SK-N-SH (cell line): ENCODE results near the gene MYH11. TPM values are rescaled to one million over a fixed set of nuclear protein-coding genes. Genes with fewer than 3 reads are reported as not detected.
"Not testable (repeated sequence)": the region's sequence is repeated elsewhere in the genome, so short reads cannot be mapped to it uniquely, and the experiment has no call there.

ENCODE experiments used
- CTCF ChIA-PET: fragments of 300-600, 350-600 bp; formaldehyde crosslinking; extraction: SDS; loops from one replicate; lab custom pipeline; 2021; lab: Yijun Ruan, JAX
- POLR2A ChIA-PET: fragments of 350-600 bp; sonication (Branson Sonifier 250); formaldehyde crosslinking; extraction: SDS; loops from one replicate; lab custom pipeline; 2020; ENCODE audit warnings: antibody characterized with exemption, inconsistent platforms; lab: Yijun Ruan, JAX
- DNase-seq: peaks from one replicate; pipeline ENCODE4 v3.0.0; 2012
- H2AFZ ChIP-seq: fragments of 200-600 bp; sonication (generic); 2 replicates; pipeline ENCODE4 v1.8.1; 2016; ENCODE audit warnings: antibody characterized with exemption, mild to moderate bottlenecking, low read depth
- H3F3A ChIP-seq: fragments of 200-600 bp; sonication (generic); replicated peaks from 2 replicates; pipeline ENCODE3; 2016; ENCODE audit warnings: antibody characterized with exemption, mild to moderate bottlenecking; ENCODE audit not compliant: insufficient read depth
- H3K27ac ChIP-seq, 2 experiments: fragments of 200-500 bp in 1 of 2; fragments of 200-600 bp in 1 of 2; sonication (Bioruptor generic) in 1 of 2; sonication (generic), shearing (Covaris generic) in 1 of 2; 2 replicates each; pipeline versions ENCODE4 v1.5.1 to v1.6.1; 2014 to 2016; ENCODE audit warnings: low read depth in 2 of 2, inconsistent platforms in 1 of 2, low read length in 1 of 2, mild to moderate bottlenecking in 1 of 2, mixed read lengths in 1 of 2
- H3K27me3 ChIP-seq: fragments of 200-600 bp; sonication (generic), shearing (Covaris generic); 2 replicates; pipeline ENCODE4 v1.6.1; 2016; ENCODE audit warnings: mixed run types; ENCODE audit not compliant: insufficient read depth
- H3K36me3 ChIP-seq, 2 experiments: fragments of 200-500 bp in 1 of 2; fragments of 200-600 bp in 1 of 2; sonication (Bioruptor generic) in 1 of 2; sonication (generic) in 1 of 2; replicated peaks in 1 of 2; 2 replicates each; pipeline versions ENCODE3 to v1.5.1; 2014 to 2016; ENCODE audit warnings: low read length in 1 of 2, mild to moderate bottlenecking in 1 of 2; ENCODE audit not compliant: insufficient read depth in 2 of 2, control insufficient read depth in 1 of 2
- H3K4me1 ChIP-seq, 2 experiments: fragments of 200-500 bp in 1 of 2; fragments of 200-600 bp in 1 of 2; sonication (Bioruptor generic) in 1 of 2; sonication (generic), shearing (Covaris generic) in 1 of 2; 2 replicates each; pipeline versions ENCODE4 v1.5.1 to v1.6.1; 2014 to 2016; ENCODE audit warnings: low read depth in 1 of 2, low read length in 1 of 2, mixed run types in 1 of 2; ENCODE audit not compliant: insufficient read depth in 2 of 2, control insufficient read depth in 1 of 2
- H3K4me2 ChIP-seq: fragments of 200-600 bp; sonication (generic), shearing (Covaris generic); 2 replicates; pipeline ENCODE4 v1.6.1; 2017; ENCODE audit warnings: mixed run types
- H3K4me3 ChIP-seq, 2 experiments: fragments of 200-500 bp in 1 of 2; fragments of 200-600 bp in 1 of 2; sonication (Bioruptor generic) in 1 of 2; sonication (generic), shearing (Covaris generic) in 1 of 2; 2 replicates each; pipeline versions ENCODE4 v1.5.1 to v1.8.1; 2014 to 2016; ENCODE audit warnings: low read depth in 2 of 2, inconsistent platforms in 1 of 2, low read length in 1 of 2, mild to moderate bottlenecking in 1 of 2, mixed read lengths in 1 of 2, moderate library complexity in 1 of 2
- H3K79me2 ChIP-seq: fragments of 200-600 bp; sonication (generic); 2 replicates; pipeline ENCODE4 v1.8.1; 2017; ENCODE audit warnings: mild to moderate bottlenecking; ENCODE audit not compliant: insufficient read depth
- H3K9ac ChIP-seq: fragments of 200-600 bp; sonication (generic); 2 replicates; pipeline ENCODE4 v1.6.1; 2017; ENCODE audit warnings: mixed run types
- H3K9me2 ChIP-seq: fragments of 200-600 bp; sonication (generic); 2 replicates; pipeline ENCODE4 v1.6.1; 2017; ENCODE audit warnings: mixed run types
- H3K9me3 ChIP-seq: fragments of 200-600 bp; sonication (generic); 2 replicates; pipeline ENCODE4 v1.6.1; 2017; ENCODE audit warnings: mixed run types, mild to moderate bottlenecking, moderate library complexity
- H4K20me1 ChIP-seq: fragments of 200-600 bp; sonication (generic); 2 replicates; pipeline ENCODE4 v1.6.1; 2017; ENCODE audit warnings: mild to moderate bottlenecking, mixed run types; ENCODE audit not compliant: insufficient read depth
- CTCF ChIP-seq: fragments of 200-600 bp; sonication (generic); IDR thresholded peaks from 2 replicates; pipeline ENCODE4 v1.6.1; 2017; ENCODE audit warnings: antibody characterized with exemption, mild to moderate bottlenecking, moderate library complexity
- ELF1 ChIP-seq: IDR thresholded peaks from 2 replicates; pipeline ENCODE4 v1.4.0; 2012
- EP300 ChIP-seq, 2 experiments: IDR thresholded peaks; 2 replicates each; pipeline versions ENCODE4 v1.4.0 to v1.6.1; 2012; ENCODE audit warnings: borderline replicate concordance in 1 of 2, low read depth in 1 of 2, low read length in 1 of 2
- EZH2phosphoT487 ChIP-seq: fragments of 200-600 bp; sonication (generic); IDR thresholded peaks from 2 replicates; pipeline ENCODE4 v1.6.1; 2017; ENCODE audit warnings: low read depth, mixed run types, mild to moderate bottlenecking, antibody characterized with exemption, moderate library complexity, borderline replicate concordance
- FOSL2 ChIP-seq: IDR thresholded peaks from 2 replicates; pipeline ENCODE4 v1.4.0; 2012; ENCODE audit warnings: low read depth, mild to moderate bottlenecking, moderate library complexity, borderline replicate concordance
- GATA2 ChIP-seq: sonication (generic); formaldehyde crosslinking; IDR thresholded peaks from 2 replicates; pipeline ENCODE4 v1.5.0; 2020; ENCODE audit warnings: mild to moderate bottlenecking, missing genetic modification reagents
- IRF3 ChIP-seq: fragments of 150-350 bp; IDR thresholded peaks from 2 replicates; pipeline ENCODE4 v1.6.1; 2016; ENCODE audit warnings: mild to moderate bottlenecking, low read depth, low read length
- MEF2A ChIP-seq: IDR thresholded peaks from 2 replicates; pipeline ENCODE4 v1.4.0; 2012; ENCODE audit warnings: low read depth, borderline replicate concordance
- MXI1 ChIP-seq: IDR thresholded peaks from 2 replicates; pipeline ENCODE4 v1.6.1; 2012; ENCODE audit warnings: mild to moderate bottlenecking, low read depth, low read length, improper control_type of control experiment
- NFIC ChIP-seq: IDR thresholded peaks from 2 replicates; pipeline ENCODE4 v1.4.0; 2012; ENCODE audit warnings: borderline replicate concordance
- NRF1 ChIP-seq: IDR thresholded peaks from 2 replicates; pipeline ENCODE4 v1.6.1; 2012; ENCODE audit warnings: low read depth, mild to moderate bottlenecking, low read length
- PBX3 ChIP-seq: IDR thresholded peaks from 2 replicates; pipeline ENCODE4; 2012
- POLR2AphosphoS5 ChIP-seq: IDR thresholded peaks from 2 replicates; pipeline ENCODE4 v1.6.1; 2012; ENCODE audit warnings: low read depth, low read length
- RXRA ChIP-seq: IDR thresholded peaks from 2 replicates; pipeline ENCODE4 v1.4.0; 2012; ENCODE audit warnings: low read depth, mild to moderate bottlenecking, borderline replicate concordance
- SIN3A ChIP-seq: IDR thresholded peaks from 2 replicates; pipeline ENCODE4 v1.6.1; 2012; ENCODE audit warnings: low read depth, mild to moderate bottlenecking, low read length, moderate library complexity, borderline replicate concordance
- TAF1 ChIP-seq: IDR thresholded peaks from 2 replicates; pipeline ENCODE4 v1.6.1; 2012; ENCODE audit warnings: low read depth, mild to moderate bottlenecking, low read length, moderate library complexity, borderline replicate concordance
- USF1 ChIP-seq: IDR thresholded peaks from 2 replicates; pipeline ENCODE4 v1.4.0; 2012; ENCODE audit warnings: low read depth, borderline replicate concordance
- USF2 ChIP-seq: fragments of 150-350 bp; IDR thresholded peaks from 2 replicates; pipeline ENCODE4 v1.6.1; 2017; ENCODE audit warnings: antibody characterized with exemption, low read length, low read depth, borderline replicate concordance
- YY1 ChIP-seq: IDR thresholded peaks from 2 replicates; pipeline ENCODE4 v1.4.0; 2012; ENCODE audit warnings: low read depth, mild to moderate bottlenecking
- WGBS: methylation state at CpG from one replicate; pipeline ENCODE4 v1.1.6; 2017; ENCODE audit warnings: low lambda C conversion rate; 5-methylcytosine and 5-hydroxymethylcytosine counted together
- polyA plus RNA-seq, 3 experiments: library from polyadenylated mRNA; depleted of rRNA; stranded (reverse); fragments of >200 nt; gene quantifications; 2 replicates each; pipeline ENCODE4 v1.2.3, GENCODE V29; 2012

MYH11 gene
- polyA plus RNA-seq, 1 of the 3 experiments (the other 2 are of a cell fraction): 0.02 TPM

GRCh38 chr16:15729152-15729551, 127.7 kb downstream of the MYH11 start:
- Histone ChIP-seq H4K20me1 (no peaks in the 10 kb centered on the region), H3K9me2 (no peaks in the 10 kb centered on the region)
- WGBS: 94% methylated on average over 2 of the region's 7 CpGs
- POLR2A ChIA-PET: no interaction called here
- TF ChIP-seq MEF2A (no peak), RXRA (no peak), ELF1 (no peak), EP300 (IDR thresholded peaks at IDR 0.05; ENCODE audit: borderline replicate concordance in 1 of 2, low read depth in 1 of 2, low read length in 1 of 2) (no peak), POLR2AphosphoS5 (no peak), FOSL2 (no peak), MXI1 (no peak), EZH2phosphoT487 (no peak), CTCF (no peak), YY1 (no peak), SIN3A (no peak), USF2 (no peak), PBX3 (no peak), NFIC (no peak), TAF1 (no peak), GATA2 (CRISPR knock-in tag) (no peak), NRF1 (no peak), IRF3 (no peak), USF1 (no peak)
- TF ChIP-seq, all 33 proteins: peak for 0
- no peaks in the 10 kb centered on the region for H3K9me3 ChIP-seq
- no peaks in the 10 kb centered on the region for H3K4me1 ChIP-seq
- H3K36me3 ChIP-seq: no peaks in the 10 kb centered on the region
- H3K79me2 ChIP-seq: no peaks in the 10 kb centered on the region
- H3F3A ChIP-seq: no peaks in the 10 kb centered on the region
- no peak overlapping the region for H2AFZ ChIP-seq
- no peak overlapping the region for H3K9ac ChIP-seq
- H3K4me2 ChIP-seq: no peak overlapping the region
- CTCF ChIA-PET: interaction anchor here (0.9 kb wide), 1 partner anchor 10 kb away, joined by 3 read pairs; no protein-coding TSS in a partner anchor
- H3K27me3 ChIP-seq: no peaks in the 10 kb centered on the region
- H3K4me3 ChIP-seq: no peak overlapping the region
- no peak overlapping the region for H3K27ac ChIP-seq
- no peak for DNase-seq

- H3K27ac ChIP-seq, H2AFZ ChIP-seq, H3K27me3 ChIP-seq, H3K79me2 ChIP-seq, H3K9me2 ChIP-seq, H3K4me2 ChIP-seq, POLR2A ChIA-PET, DNase-seq, H3F3A ChIP-seq, H3K4me1 ChIP-seq, H3K9me3 ChIP-seq, H4K20me1 ChIP-seq, H3K4me3 ChIP-seq, H3K9ac ChIP-seq, H3K36me3 ChIP-seq: not testable (repeated sequence)
- 98% methylated on average over 5 of the region's 5 CpGs for WGBS
- CTCF ChIA-PET: interaction anchor here (1.8 kb wide), 1 partner anchor 24 kb away, joined by 4 read pairs; no protein-coding TSS in a partner anchor
Measured at GRCh38 chr16:15727697-15728096, 129.1 kb downstream of the MYH11 start.
